Uterus (tissue), 2 donors: ENCODE results near the gene CAPN13.

ENCODE experiments used
- POLR2A ChIP-seq, 2 donors: fragments of 450-650 bp; IDR thresholded peaks; one replicate each; pipeline ENCODE4 v1.6.1; 2016; ENCODE audit warnings: antibody characterized with exemption in 2 of 2, mild to moderate bottlenecking in 1 of 2, moderate library complexity in 1 of 2
- TF ChIP-seq, protein P1 (sequence below), 4 experiments: fragments of 200-600 bp in 2 of 4; fragments of 450-650 bp in 2 of 4; sonication (generic) in 2 of 4; IDR thresholded peaks; one replicate each; pipeline ENCODE4 v1.5.1; 2016 to 2019; ENCODE audit warnings: antibody characterized with exemption in 4 of 4, mild to moderate bottlenecking in 2 of 4, moderate library complexity in 1 of 4

GRCh38 chr2:30704309-30705020, 102.8 kb downstream of the CAPN13 start:
- TF ChIP-seq, protein P1, sequence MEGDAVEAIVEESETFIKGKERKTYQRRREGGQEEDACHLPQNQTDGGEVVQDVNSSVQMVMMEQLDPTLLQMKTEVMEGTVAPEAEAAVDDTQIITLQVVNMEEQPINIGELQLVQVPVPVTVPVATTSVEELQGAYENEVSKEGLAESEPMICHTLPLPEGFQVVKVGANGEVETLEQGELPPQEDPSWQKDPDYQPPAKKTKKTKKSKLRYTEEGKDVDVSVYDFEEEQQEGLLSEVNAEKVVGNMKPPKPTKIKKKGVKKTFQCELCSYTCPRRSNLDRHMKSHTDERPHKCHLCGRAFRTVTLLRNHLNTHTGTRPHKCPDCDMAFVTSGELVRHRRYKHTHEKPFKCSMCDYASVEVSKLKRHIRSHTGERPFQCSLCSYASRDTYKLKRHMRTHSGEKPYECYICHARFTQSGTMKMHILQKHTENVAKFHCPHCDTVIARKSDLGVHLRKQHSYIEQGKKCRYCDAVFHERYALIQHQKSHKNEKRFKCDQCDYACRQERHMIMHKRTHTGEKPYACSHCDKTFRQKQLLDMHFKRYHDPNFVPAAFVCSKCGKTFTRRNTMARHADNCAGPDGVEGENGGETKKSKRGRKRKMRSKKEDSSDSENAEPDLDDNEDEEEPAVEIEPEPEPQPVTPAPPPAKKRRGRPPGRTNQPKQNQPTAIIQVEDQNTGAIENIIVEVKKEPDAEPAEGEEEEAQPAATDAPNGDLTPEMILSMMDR (IDR thresholded peaks at IDR 0.05) = no peak
- TF ChIP-seq POLR2A (IDR thresholded peaks at IDR 0.05) = no peak
